HepG2 (cell line): ENCODE results near the gene COPS6. TPM values are rescaled to one million over a fixed set of nuclear protein-coding genes. Genes with fewer than 3 reads are reported as not detected.
A peak's percentile ranks its signal among the peaks of the same experiment; 100 is the strongest.

Source experiments
- ELF3 ChIP-seq: IDR thresholded peaks from 2 replicates; pipeline ENCODE4 v1.6.1; 2016; ENCODE audit warnings: missing genetic modification reagents, missing compliant biosample characterization
- GABPB1 ChIP-seq: IDR thresholded peaks from 2 replicates; pipeline ENCODE4 v1.6.1; 2016; ENCODE audit warnings: mild to moderate bottlenecking, missing genetic modification reagents, moderate library complexity, missing compliant biosample characterization
- GATAD2A ChIP-seq: IDR thresholded peaks from 2 replicates; pipeline ENCODE4 v1.6.1; 2016
- HNRNPLL ChIP-seq: fragments of 200-400 bp; formaldehyde crosslinking; IDR thresholded peaks from 2 replicates; pipeline ENCODE4 v1.6.1; 2017; ENCODE audit warnings: mild to moderate bottlenecking, low read depth, low read length; ENCODE audit not compliant: poor library complexity, severe bottlenecking
- KDM6A ChIP-seq: IDR thresholded peaks from 2 replicates; pipeline ENCODE4 v1.6.1; 2016; ENCODE audit warnings: low read depth
- SIN3A ChIP-seq: IDR thresholded peaks from 2 replicates; pipeline ENCODE4 v1.6.1; 2011; ENCODE audit warnings: low read depth, mild to moderate bottlenecking, control low read depth, low read length, borderline replicate concordance
- SOX5 ChIP-seq: IDR thresholded peaks from 2 replicates; pipeline ENCODE4 v1.6.1; 2016; ENCODE audit warnings: borderline replicate concordance
- ZNF354B ChIP-seq: sonication (generic); formaldehyde crosslinking; IDR thresholded peaks from 2 replicates; pipeline ENCODE4 v1.8.0; 2022; ENCODE audit warnings: mild to moderate bottlenecking, missing genetic modification reagents
- ZNF510 ChIP-seq: sonication (generic); formaldehyde crosslinking; IDR thresholded peaks from 2 replicates; pipeline ENCODE4 v1.4.0; 2020; ENCODE audit warnings: low read depth, mild to moderate bottlenecking, missing genetic modification reagents
- ZNF788 ChIP-seq: sonication (generic); formaldehyde crosslinking; IDR thresholded peaks from 2 replicates; pipeline ENCODE4 v1.5.0; 2020; ENCODE audit warnings: mild to moderate bottlenecking, missing genetic modification reagents, borderline replicate concordance
- ZNF790 ChIP-seq: sonication (generic); formaldehyde crosslinking; IDR thresholded peaks from 2 replicates; pipeline ENCODE4 v1.8.0; 2022; ENCODE audit warnings: missing genetic modification reagents, mild to moderate bottlenecking, borderline replicate concordance
- polyA plus RNA-seq, 8 experiments: library from polyadenylated mRNA; depleted of rRNA in 3 of 8; stranded (reverse) in 7 of 8; unstranded in 1 of 8; fragments of >200 nt; fragmentation: Illumina TruSeq in 4 of 8; extraction: Trizol in 4 of 8; gene quantifications; 2 replicates each; pipeline versions ENCODE4 v1.2.1 to v1.2.3, GENCODE V29; 2011 to 2016; ENCODE audit warnings: low read depth in 4 of 8, missing spikeins in 1 of 8, mixed read lengths in 1 of 8; ENCODE audit not compliant: insufficient read depth in 1 of 8
- total RNA-seq, 5 experiments: library from RNA; depleted of rRNA; stranded (reverse); fragments of >200 nt; fragmentation: Illumina TruSeq; extraction: Trizol; gene quantifications; 2 replicates each; pipeline ENCODE4 v1.2.3, GENCODE V29; 2016; ENCODE audit warnings: low read depth in 1 of 5
- TF ChIP-seq, protein P1 (sequence below): sonication (generic); formaldehyde crosslinking; IDR thresholded peaks from 2 replicates; pipeline ENCODE4 v1.8.1; 2023; ENCODE audit warnings: mild to moderate bottlenecking, missing genetic modification reagents, borderline replicate concordance
- TF ChIP-seq, protein P2 (sequence below): sonication (generic); formaldehyde crosslinking; IDR thresholded peaks from 2 replicates; pipeline ENCODE4 v1.4.0; 2020; ENCODE audit warnings: mild to moderate bottlenecking, low read depth, missing genetic modification reagents
- TF ChIP-seq, protein P3 (sequence below): sonication (generic); formaldehyde crosslinking; IDR thresholded peaks from 2 replicates; pipeline ENCODE4 v1.4.0; 2020; ENCODE audit warnings: mild to moderate bottlenecking, missing genetic modification reagents
- TF ChIP-seq, protein P4 (sequence below): sonication (generic); formaldehyde crosslinking; IDR thresholded peaks from 2 replicates; pipeline ENCODE4 v1.5.1; 2020; ENCODE audit warnings: mild to moderate bottlenecking, missing genetic modification reagents, moderate library complexity

Gene COPS6
- total and polyA plus RNA-seq, 2 of the 13 experiments (the other 11 are each of a cell fraction or from before 2014, with no cell fraction given) = 33.4 to 117 TPM

DNA sequence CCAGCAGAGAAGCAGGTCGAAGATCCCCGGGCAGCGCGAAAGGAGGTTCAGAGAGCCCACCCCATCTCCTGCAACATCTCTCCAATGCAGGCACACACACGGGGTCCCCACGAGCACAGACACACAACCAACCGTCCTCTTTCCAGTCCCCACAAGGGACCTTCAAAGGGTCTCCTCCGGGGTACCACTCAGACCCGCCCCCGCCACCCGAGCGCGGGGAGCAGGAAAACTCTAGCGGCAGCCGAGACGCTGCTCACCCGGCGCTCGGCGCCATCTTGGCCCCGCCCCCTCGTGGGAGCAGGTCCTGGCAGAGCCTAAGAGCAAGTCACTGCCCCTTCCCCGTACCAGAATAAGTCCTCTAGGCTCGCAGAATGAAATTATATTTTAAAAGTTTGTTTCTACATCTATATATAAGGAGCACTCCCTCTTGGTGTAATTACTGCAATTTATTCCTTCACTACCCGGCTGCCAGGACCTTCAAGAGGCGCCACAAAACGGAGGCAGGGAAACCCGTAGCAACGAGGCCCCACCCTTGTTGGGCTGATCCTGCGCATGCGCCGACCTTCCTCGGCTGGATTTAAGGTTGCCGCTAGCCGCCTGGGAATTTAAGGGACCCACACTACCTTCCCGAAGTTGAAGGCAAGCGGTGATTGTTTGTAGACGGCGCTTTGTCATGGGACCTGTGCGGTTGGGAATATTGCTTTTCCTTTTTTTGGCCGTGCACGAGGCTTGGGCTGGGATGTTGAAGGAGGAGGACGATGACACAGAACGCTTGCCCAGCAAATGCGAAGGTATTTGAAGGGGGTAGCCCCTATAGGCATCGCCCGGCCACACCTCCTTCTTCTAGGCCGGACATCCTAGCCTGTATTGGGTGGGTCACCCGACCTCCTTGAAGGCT, 30.6 kb downstream of the COPS6 start, which contains the start of the genes CNPY4 and TAF6 (continued):
- TF ChIP-seq ELF3 (CRISPR knock-in tag) = 0 out of 2 replicates have a peak, but pooled peaks have one; percentile 34
- peak; percentile 64; the same call in 1 of the 2 replicates for TF ChIP-seq GABPB1
- TF ChIP-seq GATAD2A (CRISPR knock-in tag) = peak; percentile 24; the same call in 1 of the 2 replicates
- TF ChIP-seq, protein P1, sequence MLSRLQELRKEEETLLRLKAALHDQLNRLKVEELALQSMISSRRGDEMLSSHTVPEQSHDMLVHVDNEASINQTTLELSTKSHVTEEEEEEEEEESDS (CRISPR knock-in tag) = no peak
- peak; percentile 44 for TF ChIP-seq HNRNPLL
- peak; percentile 48; the same call in 1 of the 2 replicates for TF ChIP-seq ZNF790 (CRISPR knock-in tag)
- TF ChIP-seq, protein P2, sequence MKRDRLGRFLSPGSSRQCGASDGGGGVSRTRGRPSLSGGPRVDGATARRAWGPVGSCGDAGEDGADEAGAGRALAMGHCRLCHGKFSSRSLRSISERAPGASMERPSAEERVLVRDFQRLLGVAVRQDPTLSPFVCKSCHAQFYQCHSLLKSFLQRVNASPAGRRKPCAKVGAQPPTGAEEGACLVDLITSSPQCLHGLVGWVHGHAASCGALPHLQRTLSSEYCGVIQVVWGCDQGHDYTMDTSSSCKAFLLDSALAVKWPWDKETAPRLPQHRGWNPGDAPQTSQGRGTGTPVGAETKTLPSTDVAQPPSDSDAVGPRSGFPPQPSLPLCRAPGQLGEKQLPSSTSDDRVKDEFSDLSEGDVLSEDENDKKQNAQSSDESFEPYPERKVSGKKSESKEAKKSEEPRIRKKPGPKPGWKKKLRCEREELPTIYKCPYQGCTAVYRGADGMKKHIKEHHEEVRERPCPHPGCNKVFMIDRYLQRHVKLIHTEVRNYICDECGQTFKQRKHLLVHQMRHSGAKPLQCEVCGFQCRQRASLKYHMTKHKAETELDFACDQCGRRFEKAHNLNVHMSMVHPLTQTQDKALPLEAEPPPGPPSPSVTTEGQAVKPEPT (CRISPR knock-in tag) = peak; percentile 100
- no peak; the same call in 1 of the 2 replicates for TF ChIP-seq SOX5 (CRISPR knock-in tag)
- TF ChIP-seq ZNF788 (CRISPR knock-in tag) = peak; percentile 83; the same call in 1 of the 2 replicates
- TF ChIP-seq, protein P3, sequence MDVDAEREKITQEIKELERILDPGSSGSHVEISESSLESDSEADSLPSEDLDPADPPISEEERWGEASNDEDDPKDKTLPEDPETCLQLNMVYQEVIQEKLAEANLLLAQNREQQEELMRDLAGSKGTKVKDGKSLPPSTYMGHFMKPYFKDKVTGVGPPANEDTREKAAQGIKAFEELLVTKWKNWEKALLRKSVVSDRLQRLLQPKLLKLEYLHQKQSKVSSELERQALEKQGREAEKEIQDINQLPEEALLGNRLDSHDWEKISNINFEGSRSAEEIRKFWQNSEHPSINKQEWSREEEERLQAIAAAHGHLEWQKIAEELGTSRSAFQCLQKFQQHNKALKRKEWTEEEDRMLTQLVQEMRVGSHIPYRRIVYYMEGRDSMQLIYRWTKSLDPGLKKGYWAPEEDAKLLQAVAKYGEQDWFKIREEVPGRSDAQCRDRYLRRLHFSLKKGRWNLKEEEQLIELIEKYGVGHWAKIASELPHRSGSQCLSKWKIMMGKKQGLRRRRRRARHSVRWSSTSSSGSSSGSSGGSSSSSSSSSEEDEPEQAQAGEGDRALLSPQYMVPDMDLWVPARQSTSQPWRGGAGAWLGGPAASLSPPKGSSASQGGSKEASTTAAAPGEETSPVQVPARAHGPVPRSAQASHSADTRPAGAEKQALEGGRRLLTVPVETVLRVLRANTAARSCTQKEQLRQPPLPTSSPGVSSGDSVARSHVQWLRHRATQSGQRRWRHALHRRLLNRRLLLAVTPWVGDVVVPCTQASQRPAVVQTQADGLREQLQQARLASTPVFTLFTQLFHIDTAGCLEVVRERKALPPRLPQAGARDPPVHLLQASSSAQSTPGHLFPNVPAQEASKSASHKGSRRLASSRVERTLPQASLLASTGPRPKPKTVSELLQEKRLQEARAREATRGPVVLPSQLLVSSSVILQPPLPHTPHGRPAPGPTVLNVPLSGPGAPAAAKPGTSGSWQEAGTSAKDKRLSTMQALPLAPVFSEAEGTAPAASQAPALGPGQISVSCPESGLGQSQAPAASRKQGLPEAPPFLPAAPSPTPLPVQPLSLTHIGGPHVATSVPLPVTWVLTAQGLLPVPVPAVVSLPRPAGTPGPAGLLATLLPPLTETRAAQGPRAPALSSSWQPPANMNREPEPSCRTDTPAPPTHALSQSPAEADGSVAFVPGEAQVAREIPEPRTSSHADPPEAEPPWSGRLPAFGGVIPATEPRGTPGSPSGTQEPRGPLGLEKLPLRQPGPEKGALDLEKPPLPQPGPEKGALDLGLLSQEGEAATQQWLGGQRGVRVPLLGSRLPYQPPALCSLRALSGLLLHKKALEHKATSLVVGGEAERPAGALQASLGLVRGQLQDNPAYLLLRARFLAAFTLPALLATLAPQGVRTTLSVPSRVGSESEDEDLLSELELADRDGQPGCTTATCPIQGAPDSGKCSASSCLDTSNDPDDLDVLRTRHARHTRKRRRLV (CRISPR knock-in tag) = peak; percentile 67; the same call in 1 of the 2 replicates
- TF ChIP-seq ZNF354B (CRISPR knock-in tag) = no peak
- TF ChIP-seq, protein P4, sequence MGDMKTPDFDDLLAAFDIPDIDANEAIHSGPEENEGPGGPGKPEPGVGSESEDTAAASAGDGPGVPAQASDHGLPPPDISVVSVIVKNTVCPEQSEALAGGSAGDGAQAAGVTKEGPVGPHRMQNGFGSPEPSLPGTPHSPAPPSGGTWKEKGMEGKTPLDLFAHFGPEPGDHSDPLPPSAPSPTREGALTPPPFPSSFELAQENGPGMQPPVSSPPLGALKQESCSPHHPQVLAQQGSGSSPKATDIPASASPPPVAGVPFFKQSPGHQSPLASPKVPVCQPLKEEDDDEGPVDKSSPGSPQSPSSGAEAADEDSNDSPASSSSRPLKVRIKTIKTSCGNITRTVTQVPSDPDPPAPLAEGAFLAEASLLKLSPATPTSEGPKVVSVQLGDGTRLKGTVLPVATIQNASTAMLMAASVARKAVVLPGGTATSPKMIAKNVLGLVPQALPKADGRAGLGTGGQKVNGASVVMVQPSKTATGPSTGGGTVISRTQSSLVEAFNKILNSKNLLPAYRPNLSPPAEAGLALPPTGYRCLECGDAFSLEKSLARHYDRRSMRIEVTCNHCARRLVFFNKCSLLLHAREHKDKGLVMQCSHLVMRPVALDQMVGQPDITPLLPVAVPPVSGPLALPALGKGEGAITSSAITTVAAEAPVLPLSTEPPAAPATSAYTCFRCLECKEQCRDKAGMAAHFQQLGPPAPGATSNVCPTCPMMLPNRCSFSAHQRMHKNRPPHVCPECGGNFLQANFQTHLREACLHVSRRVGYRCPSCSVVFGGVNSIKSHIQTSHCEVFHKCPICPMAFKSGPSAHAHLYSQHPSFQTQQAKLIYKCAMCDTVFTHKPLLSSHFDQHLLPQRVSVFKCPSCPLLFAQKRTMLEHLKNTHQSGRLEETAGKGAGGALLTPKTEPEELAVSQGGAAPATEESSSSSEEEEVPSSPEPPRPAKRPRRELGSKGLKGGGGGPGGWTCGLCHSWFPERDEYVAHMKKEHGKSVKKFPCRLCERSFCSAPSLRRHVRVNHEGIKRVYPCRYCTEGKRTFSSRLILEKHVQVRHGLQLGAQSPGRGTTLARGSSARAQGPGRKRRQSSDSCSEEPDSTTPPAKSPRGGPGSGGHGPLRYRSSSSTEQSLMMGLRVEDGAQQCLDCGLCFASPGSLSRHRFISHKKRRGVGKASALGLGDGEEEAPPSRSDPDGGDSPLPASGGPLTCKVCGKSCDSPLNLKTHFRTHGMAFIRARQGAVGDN = peak; percentile 60
- TF ChIP-seq KDM6A (CRISPR knock-in tag) = no peak
- TF ChIP-seq ZNF510 (CRISPR knock-in tag) = peak; percentile 60; the same call in 1 of the 2 replicates
- TF ChIP-seq SIN3A = peak; percentile 85
